ENCODE data around the gene SPOCD1. TPM values are rescaled to one million over a fixed set of nuclear protein-coding genes. Genes with fewer than 3 reads are reported as not detected.

The SPOCD1 gene
- total and polyA plus RNA-seq, 9 donors, result 0.15 to 1.7 (median 0.49) TPM; not detected in 1

GRCh38 chr1:31815307-31815645 is 546 bp downstream of the SPOCD1 start:
- H3K36me3 ChIP-seq, result no peaks in the 10 kb centered on the region
- WGBS, 3 donors, result 91 to 94% (median 92%) methylated on average over 7 of the region's 7 CpGs
- no peaks in the 10 kb centered on the region for H3K9me3 ChIP-seq
- H3K27ac ChIP-seq, result no peak overlapping the region
- no peaks in the 10 kb centered on the region for H3K4me1 ChIP-seq (ENCODE audit: insufficient read depth)
- TF ChIP-seq EP300 (IDR thresholded peaks at IDR 0.05) (no peak), POLR2A (IDR thresholded peaks at IDR 0.05) (no peak)
- TF ChIP-seq, protein P1, sequence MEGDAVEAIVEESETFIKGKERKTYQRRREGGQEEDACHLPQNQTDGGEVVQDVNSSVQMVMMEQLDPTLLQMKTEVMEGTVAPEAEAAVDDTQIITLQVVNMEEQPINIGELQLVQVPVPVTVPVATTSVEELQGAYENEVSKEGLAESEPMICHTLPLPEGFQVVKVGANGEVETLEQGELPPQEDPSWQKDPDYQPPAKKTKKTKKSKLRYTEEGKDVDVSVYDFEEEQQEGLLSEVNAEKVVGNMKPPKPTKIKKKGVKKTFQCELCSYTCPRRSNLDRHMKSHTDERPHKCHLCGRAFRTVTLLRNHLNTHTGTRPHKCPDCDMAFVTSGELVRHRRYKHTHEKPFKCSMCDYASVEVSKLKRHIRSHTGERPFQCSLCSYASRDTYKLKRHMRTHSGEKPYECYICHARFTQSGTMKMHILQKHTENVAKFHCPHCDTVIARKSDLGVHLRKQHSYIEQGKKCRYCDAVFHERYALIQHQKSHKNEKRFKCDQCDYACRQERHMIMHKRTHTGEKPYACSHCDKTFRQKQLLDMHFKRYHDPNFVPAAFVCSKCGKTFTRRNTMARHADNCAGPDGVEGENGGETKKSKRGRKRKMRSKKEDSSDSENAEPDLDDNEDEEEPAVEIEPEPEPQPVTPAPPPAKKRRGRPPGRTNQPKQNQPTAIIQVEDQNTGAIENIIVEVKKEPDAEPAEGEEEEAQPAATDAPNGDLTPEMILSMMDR (IDR thresholded peaks at IDR 0.05), result no peak
- H3K4me3 ChIP-seq, result no peak overlapping the region
- H3K27me3 ChIP-seq, result no peaks in the 10 kb centered on the region
- DNase-seq, result no peak
- intact Hi-C loops (cut with DNase I), result no loop called here

DNA sequence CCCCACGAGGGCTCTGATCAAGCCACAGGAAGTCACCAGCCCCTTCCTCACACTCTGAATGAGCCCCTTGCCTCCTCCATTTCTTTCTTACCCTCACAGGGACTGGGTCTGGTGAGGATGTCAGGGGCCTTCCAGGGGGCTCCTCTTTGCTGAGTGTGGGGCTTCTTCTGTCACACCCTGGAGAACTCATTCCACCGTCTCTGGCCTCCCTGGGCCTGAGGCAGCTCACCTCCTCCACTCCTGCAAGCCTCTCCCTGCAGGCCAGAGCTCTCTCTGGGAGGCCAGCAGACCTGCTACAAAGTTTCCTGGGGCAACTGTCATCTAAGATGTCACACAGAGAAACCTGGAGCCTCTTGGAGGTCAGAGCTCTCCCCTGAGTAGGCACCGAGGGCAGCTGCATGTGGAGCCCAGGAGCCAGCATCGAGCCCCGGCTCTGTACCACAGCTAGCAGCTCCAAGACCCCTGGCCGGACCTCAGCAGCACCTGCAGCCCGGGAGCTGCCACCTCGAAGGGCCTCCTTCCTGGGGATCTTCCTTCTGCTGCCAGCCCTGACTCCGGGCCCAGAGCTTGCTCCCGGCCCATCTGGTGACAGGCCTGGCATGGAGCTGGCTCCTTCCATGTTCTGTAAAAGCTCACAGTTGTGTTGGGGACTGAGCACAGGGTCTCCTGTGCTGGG is 1.1 kb downstream of the SPOCD1 start:
- intact Hi-C loops (cut with DNase I), result no loop called here
- Histone ChIP-seq H3K9me3 (no peaks in the 10 kb centered on the region), H3K36me3 (no peaks in the 10 kb centered on the region), H3K27me3 (no peaks in the 10 kb centered on the region), H3K27ac (no peak overlapping the region), H3K4me1 (ENCODE audit: insufficient read depth) (no peaks in the 10 kb centered on the region), H3K4me3 (no peak overlapping the region)
- TF ChIP-seq, protein P1 (IDR thresholded peaks at IDR 0.05), result no peak
- TF ChIP-seq EP300 (IDR thresholded peaks at IDR 0.05), result no peak
- TF ChIP-seq POLR2A (IDR thresholded peaks at IDR 0.05), result no peak
- DNase-seq, result no peak
- WGBS, 3 donors, result 75 to 87% (median 84%) methylated on average over 10 of the region's 10 CpGs

DNA sequence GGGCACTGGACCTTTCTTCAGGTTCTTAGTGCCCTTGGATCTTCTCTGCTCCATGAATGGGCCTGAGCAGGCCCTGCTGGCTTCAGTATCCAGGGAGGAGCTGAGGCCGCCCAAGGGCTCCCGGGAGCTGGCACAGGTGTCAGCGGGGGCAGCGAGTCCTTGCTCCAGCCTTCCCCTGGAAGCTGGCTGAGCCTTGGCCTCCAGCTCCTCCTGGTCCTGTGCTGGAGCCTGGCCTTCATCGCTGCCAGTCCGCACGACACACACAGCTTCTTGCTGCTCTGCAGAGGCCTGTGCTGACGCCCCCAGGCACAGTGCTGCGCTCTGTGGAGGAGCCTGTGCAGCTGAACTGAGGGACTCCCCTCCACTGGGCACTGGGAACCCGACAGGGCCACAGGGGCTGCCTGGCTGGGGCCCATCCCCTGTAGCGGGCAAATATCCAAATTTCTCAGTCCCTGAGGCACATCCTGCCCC is 1.7 kb downstream of the SPOCD1 start:
- H3K4me3 ChIP-seq, result no peak overlapping the region
- H3K27ac ChIP-seq, result no peak overlapping the region
- no peaks in the 10 kb centered on the region for H3K4me1 ChIP-seq (ENCODE audit: insufficient read depth)
- DNase-seq, result no peak
- WGBS, 3 donors, result 83 to 88% (median 85%) methylated on average over 11 of the region's 11 CpGs
- no peaks in the 10 kb centered on the region for H3K9me3 ChIP-seq
- no peaks in the 10 kb centered on the region for H3K27me3 ChIP-seq
- TF ChIP-seq POLR2A (IDR thresholded peaks at IDR 0.05), result no peak
- TF ChIP-seq, protein P1 (IDR thresholded peaks at IDR 0.05), result no peak
- no peak for TF ChIP-seq EP300 (IDR thresholded peaks at IDR 0.05)
- no peaks in the 10 kb centered on the region for H3K36me3 ChIP-seq
- intact Hi-C loops (cut with DNase I), result no loop called here

DNA sequence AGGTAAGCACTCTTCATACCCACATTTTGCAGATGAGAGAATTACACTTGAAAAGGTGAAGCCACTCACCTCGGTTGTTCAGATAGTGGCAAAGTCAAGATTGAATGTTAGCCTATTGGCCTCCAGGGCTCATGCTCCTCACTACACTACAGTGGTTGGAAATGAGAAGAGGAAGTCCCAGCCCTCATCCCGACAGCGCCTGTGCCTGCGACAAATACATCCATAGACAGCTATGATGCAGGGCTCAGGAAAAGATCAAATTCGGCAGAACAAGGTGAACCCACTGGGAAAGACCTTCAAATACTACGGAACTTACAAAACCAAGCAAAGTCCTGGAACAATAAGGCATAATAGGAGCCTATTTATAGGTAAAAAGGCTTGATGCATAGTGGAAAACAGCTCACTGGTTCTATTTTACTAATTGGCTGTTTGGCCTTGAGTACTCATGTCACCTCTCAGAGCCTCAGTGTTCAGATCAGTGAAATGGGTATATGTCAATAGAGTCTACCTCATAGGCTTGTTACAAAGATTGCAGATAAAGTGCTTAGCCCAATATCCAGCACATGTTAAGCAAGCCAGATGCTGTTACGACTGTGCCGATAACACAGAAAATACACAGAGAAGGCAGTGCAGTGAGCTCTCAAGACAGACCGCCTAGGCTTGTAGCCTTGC is 3.5 kb downstream of the SPOCD1 start:
- Histone ChIP-seq H3K4me1 (ENCODE audit: insufficient read depth) (no peaks in the 10 kb centered on the region), H3K27me3 (no peaks in the 10 kb centered on the region), H3K27ac (no peak overlapping the region), H3K36me3 (no peaks in the 10 kb centered on the region), H3K9me3 (no peaks in the 10 kb centered on the region), H3K4me3 (no peak overlapping the region)
- DNase-seq, result no peak
- intact Hi-C loops (cut with DNase I), result no loop called here
- TF ChIP-seq POLR2A (IDR thresholded peaks at IDR 0.05) (no peak), EP300 (IDR thresholded peaks at IDR 0.05) (no peak)
- TF ChIP-seq, protein P1 (IDR thresholded peaks at IDR 0.05), result no peak
- 81 to 84% (median 83%) methylated on average over 9 of the region's 9 CpGs for WGBS, 3 donors

Data from ovary (tissue), 9 donors.